Glutamatergic neuron (in vitro differentiated cells): ENCODE results near the gene WAC. TPM values are rescaled to one million over a fixed set of nuclear protein-coding genes. Genes with fewer than 3 reads are reported as not detected.

Experiments
- DNase-seq: peaks from one replicate; pipeline ENCODE4 v3.0.0; 2022
- H3K27ac Mint-ChIP-seq: one replicate; pipeline ENCODE4 v1.8.0; 2020; ENCODE audit warnings: mild to moderate bottlenecking, mixed read lengths, inconsistent platforms; ENCODE audit not compliant: unreplicated experiment
- H3K27me3 Mint-ChIP-seq: one replicate; pipeline ENCODE4 v1.8.0; 2020; ENCODE audit warnings: mild to moderate bottlenecking, moderate library complexity, mixed read lengths, inconsistent platforms; ENCODE audit not compliant: unreplicated experiment
- H3K36me3 Mint-ChIP-seq: one replicate; pipeline ENCODE4 v1.8.0; 2020; ENCODE audit warnings: mild to moderate bottlenecking, mixed read lengths, inconsistent platforms; ENCODE audit not compliant: unreplicated experiment
- H3K4me1 Mint-ChIP-seq: one replicate; pipeline ENCODE4 v1.8.0; 2020; ENCODE audit warnings: mild to moderate bottlenecking, low read depth, mixed read lengths, inconsistent platforms; ENCODE audit not compliant: unreplicated experiment
- H3K4me3 Mint-ChIP-seq: one replicate; pipeline ENCODE4 v1.8.0; 2020; ENCODE audit warnings: mild to moderate bottlenecking, mixed read lengths, inconsistent platforms; ENCODE audit not compliant: unreplicated experiment
- H3K9me3 Mint-ChIP-seq: one replicate; pipeline ENCODE4 v1.8.0; 2020; ENCODE audit warnings: mild to moderate bottlenecking, moderate library complexity, mixed read lengths, inconsistent platforms; ENCODE audit not compliant: unreplicated experiment
- total RNA-seq: library from RNA; stranded (reverse); fragmentation: NEBNext Ultra II Directional; extraction: Animal tissue kit (Norgen Biotek cat#: 25700); gene quantifications from one replicate; pipeline ENCODE4 v1.2.1, GENCODE V29; 2021; ENCODE audit not compliant: unreplicated experiment
- TF ChIP-seq, protein P1 (sequence below): fragments of 200-600 bp; sonication (generic); IDR thresholded peaks from one replicate; pipeline ENCODE4 v1.5.0; 2021; ENCODE audit not compliant: partially characterized antibody, unreplicated experiment

WAC gene
- total RNA-seq, 1 donor from 2014 or later, result 121 TPM

DNA sequence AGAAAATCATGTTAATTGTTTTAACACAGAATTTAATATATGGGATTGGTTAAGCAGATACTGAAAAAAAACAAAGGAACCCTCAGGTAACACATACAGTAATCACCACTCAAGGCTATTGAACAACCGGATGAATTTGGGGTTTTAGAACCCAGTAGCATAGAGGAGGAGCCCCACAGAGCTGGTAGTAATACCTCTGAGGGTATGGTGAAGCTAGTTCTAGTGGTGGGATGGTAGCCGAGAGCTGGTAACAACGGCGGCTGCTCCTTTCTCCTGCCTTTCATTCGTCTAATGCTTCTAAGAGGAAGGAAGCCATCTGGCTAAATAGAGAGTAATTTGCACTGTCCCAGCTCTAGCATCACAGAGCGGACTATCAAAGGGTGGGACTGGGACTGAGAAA lies 52.2 kb downstream of the WAC start:
- Mint-ChIP-seq H3K27ac (peak overlapping the region; percentile 39), H3K4me1 (peaks cover 11% of the 10 kb centered on the region), H3K27me3 (no peaks in the 10 kb centered on the region), H3K4me3 (no peak overlapping the region), H3K36me3 (no peaks in the 10 kb centered on the region), H3K9me3 (no peaks in the 10 kb centered on the region)
- TF ChIP-seq, protein P1, sequence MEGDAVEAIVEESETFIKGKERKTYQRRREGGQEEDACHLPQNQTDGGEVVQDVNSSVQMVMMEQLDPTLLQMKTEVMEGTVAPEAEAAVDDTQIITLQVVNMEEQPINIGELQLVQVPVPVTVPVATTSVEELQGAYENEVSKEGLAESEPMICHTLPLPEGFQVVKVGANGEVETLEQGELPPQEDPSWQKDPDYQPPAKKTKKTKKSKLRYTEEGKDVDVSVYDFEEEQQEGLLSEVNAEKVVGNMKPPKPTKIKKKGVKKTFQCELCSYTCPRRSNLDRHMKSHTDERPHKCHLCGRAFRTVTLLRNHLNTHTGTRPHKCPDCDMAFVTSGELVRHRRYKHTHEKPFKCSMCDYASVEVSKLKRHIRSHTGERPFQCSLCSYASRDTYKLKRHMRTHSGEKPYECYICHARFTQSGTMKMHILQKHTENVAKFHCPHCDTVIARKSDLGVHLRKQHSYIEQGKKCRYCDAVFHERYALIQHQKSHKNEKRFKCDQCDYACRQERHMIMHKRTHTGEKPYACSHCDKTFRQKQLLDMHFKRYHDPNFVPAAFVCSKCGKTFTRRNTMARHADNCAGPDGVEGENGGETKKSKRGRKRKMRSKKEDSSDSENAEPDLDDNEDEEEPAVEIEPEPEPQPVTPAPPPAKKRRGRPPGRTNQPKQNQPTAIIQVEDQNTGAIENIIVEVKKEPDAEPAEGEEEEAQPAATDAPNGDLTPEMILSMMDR, result no peak
- no peak for DNase-seq

DNA sequence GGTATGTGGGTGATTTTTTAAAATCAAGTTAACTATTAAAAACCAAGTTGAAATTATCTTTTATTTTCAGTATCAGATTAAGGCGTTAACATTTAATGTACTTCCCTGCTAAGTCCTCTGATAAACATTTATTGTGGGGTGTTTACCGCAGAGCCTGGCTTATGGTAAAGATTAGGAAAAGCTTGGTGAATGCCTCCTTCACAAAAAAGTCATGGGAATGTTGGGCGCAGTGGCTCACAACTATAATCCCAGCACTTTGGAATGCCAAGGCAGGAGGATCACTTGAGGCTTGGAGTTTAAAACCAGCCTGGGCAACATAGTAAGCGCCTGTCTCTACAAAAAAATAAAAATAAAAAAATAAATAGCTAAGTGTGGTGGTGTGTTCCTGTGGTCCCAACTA lies 53.3 kb downstream of the WAC start:
- H3K27me3 Mint-ChIP-seq, result no peaks in the 10 kb centered on the region
- no peak overlapping the region for H3K27ac Mint-ChIP-seq
- no peak for DNase-seq
- peaks cover 11% of the 10 kb centered on the region for H3K4me1 Mint-ChIP-seq
- H3K36me3 Mint-ChIP-seq, result no peaks in the 10 kb centered on the region
- no peaks in the 10 kb centered on the region for H3K9me3 Mint-ChIP-seq
- no peak overlapping the region for H3K4me3 Mint-ChIP-seq
- TF ChIP-seq, protein P1, result no peak

DNA sequence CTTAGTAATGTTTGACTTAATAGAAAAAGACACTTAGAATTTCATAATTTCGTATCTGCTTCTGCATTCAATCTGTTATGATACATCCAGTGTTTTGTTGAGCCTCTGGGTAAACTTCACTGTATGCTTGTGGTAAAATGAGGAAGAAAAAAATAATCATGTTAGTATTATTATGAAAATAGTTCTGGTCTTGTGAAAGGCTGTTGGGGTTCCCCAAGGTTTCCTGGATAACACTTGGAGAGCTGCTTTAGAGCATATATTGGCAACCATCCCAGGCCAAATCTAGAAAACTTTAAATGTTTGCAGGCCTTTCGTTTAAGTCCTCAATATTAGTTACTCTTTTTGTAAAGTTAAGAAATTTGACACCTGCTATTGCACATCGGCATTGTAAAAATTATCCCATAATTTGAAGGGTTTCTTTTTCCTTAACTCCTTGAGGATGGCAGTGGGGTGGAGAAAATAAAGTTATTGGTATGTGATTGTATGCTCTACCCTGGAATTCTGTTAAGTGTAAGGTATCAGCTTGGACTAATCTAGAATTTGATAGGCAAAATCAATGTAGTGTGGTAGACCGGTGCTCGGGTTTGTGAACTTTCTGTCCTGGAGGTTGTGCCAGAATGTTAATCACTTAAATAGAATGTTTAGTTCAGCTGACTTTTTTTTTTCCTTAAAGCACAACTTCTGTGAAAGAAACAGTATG lies 54.5 kb downstream of the WAC start:
- peaks cover 6% of the 10 kb centered on the region for H3K4me1 Mint-ChIP-seq
- H3K27ac Mint-ChIP-seq, result no peak overlapping the region
- no peak overlapping the region for H3K4me3 Mint-ChIP-seq
- DNase-seq, result no peak
- H3K9me3 Mint-ChIP-seq, result no peaks in the 10 kb centered on the region
- no peaks in the 10 kb centered on the region for H3K27me3 Mint-ChIP-seq
- TF ChIP-seq, protein P1, result no peak
- no peaks in the 10 kb centered on the region for H3K36me3 Mint-ChIP-seq

DNA sequence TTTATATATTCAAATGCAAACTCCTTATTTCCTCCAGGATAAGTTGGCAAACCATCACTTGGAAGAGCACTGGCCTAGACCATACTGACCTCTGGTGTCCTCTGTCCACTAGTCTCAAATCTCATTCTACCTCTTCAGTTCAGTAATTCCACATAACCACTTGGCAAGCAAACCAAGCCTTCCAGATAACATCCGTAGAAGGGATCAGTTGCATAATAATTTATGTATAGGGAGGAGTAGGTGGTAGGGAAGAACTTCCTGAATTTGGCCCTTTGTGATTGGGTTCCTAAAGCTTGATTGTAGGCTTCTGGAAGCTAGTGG lies 55.0 kb downstream of the WAC start:
- TF ChIP-seq, protein P1, result no peak
- no peak for DNase-seq
- Mint-ChIP-seq H3K4me1 (peaks cover 6% of the 10 kb centered on the region), H3K27ac (no peak overlapping the region), H3K4me3 (no peak overlapping the region), H3K9me3 (no peaks in the 10 kb centered on the region), H3K36me3 (no peaks in the 10 kb centered on the region), H3K27me3 (no peaks in the 10 kb centered on the region)

DNA sequence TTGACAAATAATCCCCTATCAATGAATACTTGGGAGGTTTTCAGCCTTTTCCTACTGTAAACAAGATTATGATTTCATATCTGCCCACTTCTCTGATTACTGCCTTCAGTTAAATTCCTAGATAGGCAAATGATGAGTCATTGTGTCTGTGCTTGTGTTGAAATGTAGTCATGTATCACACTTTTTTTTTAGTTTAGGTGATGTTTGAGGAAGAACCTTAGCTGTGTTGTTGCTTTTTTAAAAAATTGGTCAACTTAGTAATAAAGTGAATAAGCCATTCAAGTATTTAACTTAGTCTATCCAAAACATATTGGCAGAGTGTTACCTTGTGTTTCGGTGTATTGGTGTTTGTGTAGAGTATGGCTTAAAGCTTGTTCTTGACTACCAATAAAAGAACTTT lies 60.0 kb downstream of the WAC start:
- no peaks in the 10 kb centered on the region for H3K36me3 Mint-ChIP-seq
- DNase-seq, result no peak
- no peaks in the 10 kb centered on the region for H3K27me3 Mint-ChIP-seq
- no peak overlapping the region for H3K27ac Mint-ChIP-seq
- peaks cover 5% of the 10 kb centered on the region for H3K4me1 Mint-ChIP-seq
- H3K4me3 Mint-ChIP-seq, result no peak overlapping the region
- H3K9me3 Mint-ChIP-seq, result no peaks in the 10 kb centered on the region
- TF ChIP-seq, protein P1, result no peak
